Epithelial cell of esophagus (primary cell): ENCODE results near the gene PADI1.
A peak's percentile ranks its signal among the peaks of the same experiment; 100 is the strongest.

Experiments used
- DNase-seq: peaks from one replicate; pipeline ENCODE4 v3.0.0; 2010; ENCODE audit warnings: low read depth
- H3K4me3 ChIP-seq: 2 replicates; pipeline ENCODE4 v1.5.1; 2011; ENCODE audit warnings: mild to moderate bottlenecking, low read length, control low read depth
- TF ChIP-seq, protein P1 (sequence below): IDR thresholded peaks from 2 replicates; pipeline ENCODE4 v1.5.1; 2011; ENCODE audit warnings: low read depth, mild to moderate bottlenecking, low read length, control low read depth, inconsistent platforms; ENCODE audit not compliant: insufficient read depth; ENCODE audit errors: missing control alignments

PADI1 gene

DNA sequence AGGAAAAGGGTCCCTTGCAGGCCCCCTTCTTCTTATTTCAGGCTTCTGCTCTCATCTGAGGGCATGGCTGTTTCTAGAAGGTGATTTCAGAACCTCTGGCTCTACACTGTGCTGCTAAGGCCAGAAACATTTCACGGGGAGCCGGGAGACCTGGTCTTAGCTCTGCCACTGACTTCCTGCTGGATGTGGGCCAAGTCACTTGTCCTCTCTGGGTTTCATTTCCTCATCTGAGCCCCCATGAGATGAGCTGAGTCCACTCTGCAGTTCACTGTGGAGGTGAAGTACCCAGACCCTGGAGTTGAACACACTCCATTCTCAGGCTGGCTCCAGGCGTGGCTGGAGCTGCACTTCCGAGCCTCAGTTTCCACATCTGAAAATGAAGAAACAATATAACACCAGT lies 2.1 kb downstream of the PADI1 start:
- TF ChIP-seq, protein P1, sequence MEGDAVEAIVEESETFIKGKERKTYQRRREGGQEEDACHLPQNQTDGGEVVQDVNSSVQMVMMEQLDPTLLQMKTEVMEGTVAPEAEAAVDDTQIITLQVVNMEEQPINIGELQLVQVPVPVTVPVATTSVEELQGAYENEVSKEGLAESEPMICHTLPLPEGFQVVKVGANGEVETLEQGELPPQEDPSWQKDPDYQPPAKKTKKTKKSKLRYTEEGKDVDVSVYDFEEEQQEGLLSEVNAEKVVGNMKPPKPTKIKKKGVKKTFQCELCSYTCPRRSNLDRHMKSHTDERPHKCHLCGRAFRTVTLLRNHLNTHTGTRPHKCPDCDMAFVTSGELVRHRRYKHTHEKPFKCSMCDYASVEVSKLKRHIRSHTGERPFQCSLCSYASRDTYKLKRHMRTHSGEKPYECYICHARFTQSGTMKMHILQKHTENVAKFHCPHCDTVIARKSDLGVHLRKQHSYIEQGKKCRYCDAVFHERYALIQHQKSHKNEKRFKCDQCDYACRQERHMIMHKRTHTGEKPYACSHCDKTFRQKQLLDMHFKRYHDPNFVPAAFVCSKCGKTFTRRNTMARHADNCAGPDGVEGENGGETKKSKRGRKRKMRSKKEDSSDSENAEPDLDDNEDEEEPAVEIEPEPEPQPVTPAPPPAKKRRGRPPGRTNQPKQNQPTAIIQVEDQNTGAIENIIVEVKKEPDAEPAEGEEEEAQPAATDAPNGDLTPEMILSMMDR: no peak
- no peak for DNase-seq
- no peak overlapping the region for H3K4me3 ChIP-seq

DNA sequence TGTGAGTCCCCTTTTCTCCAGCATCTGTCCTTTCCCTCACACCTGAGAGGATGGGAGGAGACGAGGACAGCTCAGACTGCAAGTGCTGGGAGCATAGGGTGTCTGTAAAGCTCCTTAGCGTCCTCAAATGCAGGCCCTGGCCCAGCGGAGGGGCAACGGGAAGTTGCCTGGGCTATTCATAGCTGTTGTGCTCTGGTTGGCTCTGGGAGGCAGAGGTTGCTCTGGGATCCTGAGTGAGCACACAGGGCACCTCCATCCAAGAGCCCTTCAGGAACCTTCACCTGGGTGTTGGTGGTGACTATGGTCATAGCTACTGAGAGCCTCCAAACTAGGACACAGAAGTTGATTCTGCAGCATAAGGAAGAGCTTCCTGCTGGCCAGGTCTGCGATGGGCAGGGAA lies 2.6 kb downstream of the PADI1 start:
- H3K4me3 ChIP-seq: no peak overlapping the region
- no peak for DNase-seq
- TF ChIP-seq, protein P1: no peak

DNA sequence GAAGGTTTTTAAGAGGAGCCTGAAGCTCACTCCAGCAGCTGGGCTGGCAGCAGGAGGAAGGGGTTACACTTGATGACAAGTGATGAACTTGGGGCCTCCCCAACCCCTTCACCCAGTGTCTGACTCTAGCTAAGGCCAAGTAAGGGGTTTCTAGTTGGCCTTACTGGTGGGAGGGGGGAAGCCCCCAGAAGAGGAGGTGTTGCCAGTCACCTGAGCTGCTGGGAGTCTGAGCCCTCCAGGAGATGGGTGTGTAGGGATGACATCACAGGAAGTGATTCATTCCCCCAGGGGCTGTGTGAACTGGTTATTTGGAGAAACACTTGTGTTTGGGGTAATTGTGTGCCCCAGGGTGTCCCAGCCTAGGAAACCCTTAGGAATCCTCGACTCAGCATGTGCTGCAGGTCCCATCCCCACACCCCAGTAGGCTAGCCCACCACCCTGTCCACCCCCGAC lies 3.1 kb downstream of the PADI1 start:
- DNase-seq: peak; percentile 92
- no peak overlapping the region for H3K4me3 ChIP-seq
- TF ChIP-seq, protein P1: no peak

DNA sequence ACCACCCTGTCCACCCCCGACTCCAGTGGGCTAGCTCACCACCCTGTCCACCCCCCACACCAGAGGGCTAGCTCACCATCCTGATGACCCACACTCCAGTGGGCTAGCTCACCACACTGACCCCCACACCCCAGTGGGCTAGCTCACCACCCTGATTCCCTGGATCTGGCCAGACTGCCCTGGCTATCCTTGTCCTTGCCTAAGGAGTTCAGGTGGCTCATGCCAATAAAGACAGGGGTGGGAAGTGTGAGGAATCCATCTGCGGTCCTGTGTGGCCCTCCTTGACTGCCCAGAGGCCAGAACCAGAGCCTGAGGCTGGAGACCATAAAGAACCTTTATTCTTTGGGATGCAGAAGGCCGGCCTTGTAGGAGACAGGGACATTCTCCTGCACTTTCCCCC lies 3.6 kb downstream of the PADI1 start:
- H3K4me3 ChIP-seq: no peak overlapping the region
- TF ChIP-seq, protein P1: no peak
- DNase-seq: no peak

DNA sequence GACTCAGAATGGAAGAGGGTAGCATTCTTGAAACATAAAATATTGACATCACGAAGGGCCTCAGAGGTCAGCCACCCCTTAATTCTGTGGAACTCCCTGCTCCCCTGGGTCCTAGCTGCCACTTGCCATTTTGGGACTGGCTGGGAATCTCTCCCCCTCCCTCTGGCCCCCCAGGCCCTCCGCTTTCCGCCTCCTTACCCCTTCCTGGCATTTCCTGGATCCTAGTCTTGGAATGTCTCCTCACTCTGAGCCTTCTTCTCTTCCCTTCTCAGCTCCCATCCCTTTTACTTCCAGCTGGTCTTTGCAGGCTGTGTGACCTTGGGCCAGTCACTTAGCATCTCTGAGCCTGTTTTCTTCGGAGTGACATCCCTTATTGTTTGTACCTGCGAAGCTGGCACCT lies 4.5 kb downstream of the PADI1 start:
- DNase-seq: no peak
- H3K4me3 ChIP-seq: no peak overlapping the region
- TF ChIP-seq, protein P1: no peak

DNA sequence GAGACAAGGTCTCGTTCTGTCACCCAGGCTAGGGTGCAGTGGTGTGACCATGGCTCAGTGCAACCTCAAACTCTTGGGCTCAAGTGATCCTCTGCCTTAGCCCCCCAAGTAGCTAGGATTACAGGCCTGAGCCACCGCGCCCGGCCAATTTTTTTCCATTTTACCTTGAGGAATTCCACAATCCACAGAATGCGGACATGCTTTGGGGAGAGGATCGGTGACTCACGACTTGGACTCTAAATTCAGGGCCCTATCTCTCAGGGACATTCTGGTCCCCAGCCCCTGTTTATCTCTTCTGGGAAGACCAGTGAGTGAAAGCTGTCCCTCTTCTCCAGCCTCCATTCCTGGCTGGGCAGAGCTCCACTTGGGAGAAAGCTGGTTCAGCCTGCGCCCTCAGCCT lies 5.2 kb downstream of the PADI1 start:
- H3K4me3 ChIP-seq: no peak overlapping the region
- no peak for DNase-seq
- TF ChIP-seq, protein P1: no peak

DNA sequence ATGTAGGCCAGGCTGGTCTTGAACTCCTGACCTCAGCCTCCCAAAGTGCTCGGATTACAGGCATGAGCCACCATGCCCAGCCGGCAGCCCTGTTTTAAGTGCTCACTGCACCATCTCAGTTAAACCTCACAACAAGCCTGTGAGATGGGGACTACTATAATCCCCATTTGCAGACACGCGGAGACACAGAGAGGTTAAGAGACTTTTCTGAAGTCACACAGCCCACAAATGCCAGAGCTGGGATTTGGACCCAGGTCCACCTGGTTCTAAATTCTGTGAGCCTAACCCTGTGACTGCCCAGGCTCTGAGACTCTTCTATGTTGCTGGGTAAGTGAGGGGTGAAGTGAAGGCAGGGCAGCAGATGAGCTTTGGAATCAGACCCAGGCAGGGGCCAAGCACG lies 6.4 kb downstream of the PADI1 start:
- no peak for DNase-seq
- TF ChIP-seq, protein P1: no peak
- no peak overlapping the region for H3K4me3 ChIP-seq
